HEK293 (cell line): ENCODE data around the gene TSPOAP1.

Source experiments
- CTCF ChIA-PET: fragments of 350-600 bp; formaldehyde crosslinking; extraction: SDS; loops from one replicate; lab custom pipeline; 2021; ENCODE audit warnings: antibody characterized with exemption; lab: Yijun Ruan, JAX
- POLR2A ChIA-PET: fragments of 300-600 bp; formaldehyde crosslinking; extraction: SDS; loops from one replicate; lab custom pipeline; 2020; ENCODE audit warnings: antibody characterized with exemption, inconsistent platforms; lab: Yijun Ruan, JAX
- H3K27ac ChIP-seq: fragments of 200-500 bp; sonication (Bioruptor generic); 2 replicates; pipeline ENCODE4 v1.5.1; 2014; ENCODE audit warnings: low read depth, low read length, control low read depth, inconsistent platforms; ENCODE audit errors: extremely low read depth
- H3K36me3 ChIP-seq, 2 experiments: fragments of 200-500 bp in 1 of 2; sonication (Bioruptor generic) in 1 of 2; 1 replicate in 1 of 2; 2 replicates in 1 of 2; pipeline ENCODE4 v1.5.1; 2014 to 2017; ENCODE audit warnings: inconsistent platforms in 2 of 2, low read length in 2 of 2; ENCODE audit not compliant: control insufficient read depth in 2 of 2, insufficient read depth in 1 of 2
- H3K4me1 ChIP-seq: fragments of 200-500 bp; sonication (Bioruptor generic); 2 replicates; pipeline ENCODE4 v1.5.1; 2014; ENCODE audit warnings: mild to moderate bottlenecking, low read length, inconsistent platforms; ENCODE audit not compliant: control insufficient read depth, insufficient read depth
- H3K4me3 ChIP-seq: 2 replicates; pipeline ENCODE4 v1.5.1; 2011; ENCODE audit warnings: low read depth, mild to moderate bottlenecking, control low read depth, low read length, moderate library complexity
- H3K9me3 ChIP-seq: fragments of 200-500 bp; sonication (Bioruptor generic); 2 replicates; pipeline ENCODE4 v1.5.1; 2014; ENCODE audit warnings: low read depth, low read length, inconsistent platforms; ENCODE audit not compliant: control insufficient read depth, insufficient read depth
- KLF8 ChIP-seq: fragments of 450-650 bp; formaldehyde crosslinking; IDR thresholded peaks from 2 replicates; pipeline ENCODE4 v1.5.1; 2016; ENCODE audit warnings: missing biosample characterization, missing genetic modification characterization
- REPIN1 ChIP-seq: fragments of 450-650 bp; formaldehyde crosslinking; IDR thresholded peaks from 2 replicates; pipeline ENCODE4 v1.5.1; 2017; ENCODE audit warnings: missing biosample characterization, missing genetic modification characterization, low read depth
- SETDB1 ChIP-seq: IDR thresholded peaks from one replicate; pipeline ENCODE4 v1.6.1; 2017; ENCODE audit warnings: mild to moderate bottlenecking, low read length, moderate library complexity, mixed read lengths; ENCODE audit not compliant: insufficient read length
- SP2 ChIP-seq: fragments of 450-650 bp; formaldehyde crosslinking; IDR thresholded peaks from 2 replicates; pipeline ENCODE4 v1.5.1; 2016; ENCODE audit warnings: missing biosample characterization, missing genetic modification characterization
- TRIM28 ChIP-seq: IDR thresholded peaks from 2 replicates; pipeline ENCODE4 v1.6.1; 2011; ENCODE audit warnings: low read length, control low read depth, borderline replicate concordance
- ZBTB44 ChIP-seq: fragments of 450-650 bp; IDR thresholded peaks from 2 replicates; pipeline ENCODE4 v1.5.1; 2018; ENCODE audit warnings: missing biosample characterization, mild to moderate bottlenecking, missing genetic modification characterization
- ZFP69B ChIP-seq: fragments of 450-650 bp; formaldehyde crosslinking; IDR thresholded peaks from 2 replicates; pipeline ENCODE4 v1.5.1; 2016; ENCODE audit warnings: missing biosample characterization, missing genetic modification characterization
- ZNF140 ChIP-seq: fragments of 450-650 bp; formaldehyde crosslinking; IDR thresholded peaks from 2 replicates; pipeline ENCODE4 v1.5.1; 2016; ENCODE audit warnings: missing biosample characterization, missing genetic modification characterization
- ZNF214 ChIP-seq: fragments of 450-650 bp; formaldehyde crosslinking; IDR thresholded peaks from 2 replicates; pipeline ENCODE4 v1.5.1; 2017; ENCODE audit warnings: missing biosample characterization, mild to moderate bottlenecking, missing genetic modification characterization, borderline replicate concordance
- ZNF280D ChIP-seq: fragments of 450-650 bp; formaldehyde crosslinking; IDR thresholded peaks from 2 replicates; pipeline ENCODE4 v1.5.1; 2016; ENCODE audit warnings: missing biosample characterization, missing genetic modification characterization
- ZNF366 ChIP-seq: fragments of 450-650 bp; formaldehyde crosslinking; conservative IDR thresholded peaks from 2 replicates; pipeline ENCODE4 v1.5.1; 2016; ENCODE audit warnings: missing biosample characterization, missing genetic modification characterization
- ZNF394 ChIP-seq: fragments of 450-650 bp; formaldehyde crosslinking; IDR thresholded peaks from 2 replicates; pipeline ENCODE4 v1.5.1; 2016; ENCODE audit warnings: missing biosample characterization, missing genetic modification characterization, mild to moderate bottlenecking, moderate library complexity, borderline replicate concordance
- ZNF449 ChIP-seq: fragments of 450-650 bp; formaldehyde crosslinking; IDR thresholded peaks from 2 replicates; pipeline ENCODE4 v1.5.1; 2017; ENCODE audit warnings: missing biosample characterization, mild to moderate bottlenecking, missing genetic modification characterization, moderate library complexity
- ZNF514 ChIP-seq: fragments of 450-650 bp; formaldehyde crosslinking; IDR thresholded peaks from 2 replicates; pipeline ENCODE4 v1.5.1; 2016; ENCODE audit warnings: missing biosample characterization, missing genetic modification characterization
- ZNF596 ChIP-seq: fragments of 450-650 bp; IDR thresholded peaks from 2 replicates; pipeline ENCODE4 v1.5.0; 2018; ENCODE audit warnings: missing biosample characterization, mild to moderate bottlenecking, missing genetic modification characterization, moderate library complexity
- ZNF658 ChIP-seq: fragments of 450-650 bp; formaldehyde crosslinking; IDR thresholded peaks from 2 replicates; pipeline ENCODE4; 2016; ENCODE audit warnings: missing biosample characterization, missing genetic modification characterization
- ZNF791 ChIP-seq: fragments of 450-650 bp; formaldehyde crosslinking; IDR thresholded peaks from 2 replicates; pipeline ENCODE4 v1.5.1; 2016; ENCODE audit warnings: missing biosample characterization, missing genetic modification characterization

The TSPOAP1 gene

DNA sequence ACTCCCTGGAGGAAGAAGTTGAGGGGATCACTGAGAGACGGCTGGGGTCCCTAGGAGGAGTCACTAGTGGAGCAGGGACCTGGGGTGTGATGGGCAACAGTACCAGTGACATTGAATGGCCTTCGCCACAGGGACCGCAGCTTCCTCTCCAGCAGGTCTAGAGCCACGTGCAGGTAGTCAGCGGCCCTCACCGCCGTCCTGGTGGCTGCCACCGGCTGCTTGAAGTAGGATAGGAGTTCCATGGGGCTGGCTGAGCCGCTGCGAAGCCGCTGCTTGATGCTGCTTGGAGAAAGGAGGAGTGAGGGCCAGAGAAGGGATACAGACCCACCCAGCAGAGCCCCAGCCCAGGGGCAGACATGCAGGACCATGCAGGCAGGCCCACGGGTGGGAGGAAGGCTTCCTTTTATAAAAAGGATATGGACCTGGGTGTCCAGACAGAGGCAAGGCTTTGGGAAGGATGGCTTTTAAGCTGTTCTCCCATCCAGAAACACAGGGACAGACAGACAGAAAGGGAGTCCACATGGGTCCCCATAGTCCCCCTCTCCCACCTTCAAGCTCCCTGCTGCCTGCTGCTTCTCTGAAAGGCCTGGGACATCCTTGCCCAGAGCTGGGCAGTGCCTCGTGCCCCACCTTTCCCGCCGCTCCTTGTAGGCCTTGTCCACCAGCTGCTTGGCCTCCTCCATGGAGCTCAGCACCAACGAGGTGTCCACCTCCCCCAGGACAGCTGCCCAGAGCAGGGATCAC, 48.7 kb downstream of the TSPOAP1 start:
- no peak for TF ChIP-seq KLF8 (tag by site-specific recombination)
- no peak for TF ChIP-seq ZBTB44
- TF ChIP-seq ZNF514 (tag by site-specific recombination), result no peak
- no peak for TF ChIP-seq TRIM28
- TF ChIP-seq SP2 (tag by site-specific recombination), result no peak
- TF ChIP-seq ZNF214, result no peak
- TF ChIP-seq SETDB1, result no peak
- no peaks in the 10 kb centered on the region for H3K36me3 ChIP-seq
- H3K9me3 ChIP-seq, result no peaks in the 10 kb centered on the region
- no peak overlapping the region for H3K27ac ChIP-seq
- no peaks in the 10 kb centered on the region for H3K4me1 ChIP-seq
- CTCF ChIA-PET, result interaction anchor here (1.0 to 1.2 kb wide), 4 partner anchors 21 to 138 kb away, joined by 4 to 5 read pairs (median 4); partner anchors contain the start of gene RNF43
- POLR2A ChIA-PET, result no interaction called here
- H3K4me3 ChIP-seq, result no peak overlapping the region

DNA sequence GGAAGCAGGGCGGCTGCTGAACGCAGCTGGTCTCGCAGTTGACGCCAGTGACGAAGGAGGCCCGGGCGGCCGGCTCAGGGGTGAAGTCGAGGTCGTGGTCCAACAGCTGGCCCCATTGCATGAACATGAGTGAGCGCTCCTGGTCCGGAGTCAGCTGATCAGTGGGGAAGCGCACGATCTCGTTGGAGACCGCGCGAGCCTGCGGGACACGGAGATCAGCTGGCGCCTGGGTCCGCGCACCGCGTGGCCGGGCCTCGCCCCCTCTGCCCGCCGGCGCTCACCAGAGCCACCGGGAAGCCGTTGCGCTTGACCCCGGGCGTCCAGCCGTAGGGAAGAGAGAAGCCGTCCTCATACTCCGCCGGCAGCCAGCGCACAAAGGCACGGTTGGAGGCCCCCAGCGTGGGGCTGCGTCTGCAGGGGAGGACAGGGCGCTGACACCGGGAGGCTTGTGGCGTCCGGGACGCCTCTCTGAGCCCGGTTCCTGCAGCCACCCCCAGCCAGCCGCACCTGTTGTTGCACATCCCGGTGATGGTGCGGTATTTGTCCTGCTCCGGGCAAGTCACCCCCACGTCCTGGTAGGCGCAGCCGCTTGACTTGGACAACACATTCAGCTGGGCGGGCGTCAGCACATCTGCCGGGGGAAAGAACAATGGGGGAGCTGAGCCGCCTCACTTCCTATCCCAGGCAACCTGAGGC, 49.4 kb downstream of the TSPOAP1 start:
- Histone ChIP-seq H3K9me3 (no peaks in the 10 kb centered on the region), H3K4me3 (no peak overlapping the region), H3K36me3 (no peaks in the 10 kb centered on the region), H3K27ac (no peak overlapping the region), H3K4me1 (no peaks in the 10 kb centered on the region)
- TF ChIP-seq ZNF280D, result no peak
- TF ChIP-seq REPIN1 (tag by site-specific recombination), result no peak
- no peak for TF ChIP-seq ZNF366 (tag by site-specific recombination)
- TF ChIP-seq ZNF394 (tag by site-specific recombination), result no peak
- no peak for TF ChIP-seq ZFP69B (tag by site-specific recombination)
- TF ChIP-seq ZNF791 (tag by site-specific recombination), result no peak
- no peak for TF ChIP-seq ZNF658 (tag by site-specific recombination)
- TF ChIP-seq ZNF596 (tag by site-specific recombination), result no peak
- TF ChIP-seq ZNF449 (tag by site-specific recombination), result no peak
- no peak for TF ChIP-seq ZNF140 (tag by site-specific recombination)
- ChIA-PET POLR2A (no interaction called here), CTCF (interaction anchor here (1.1 kb wide), 2 partner anchors 22 to 81 kb away, joined by 4 read pairs; no protein-coding TSS in a partner anchor)
